ENCODE measurements around the gene RANBP1. TPM values are rescaled to one million over a fixed set of nuclear protein-coding genes. Genes with fewer than 3 reads are reported as not detected.

Gene RANBP1
- total RNA-seq, 1 experiment from 2014 or later = 443 TPM

- CTCF ChIA-PET = interaction anchor here (1.2 kb wide), 1 partner anchor 376 kb away, joined by 3 read pairs; no protein-coding TSS in a partner anchor
- ATAC-seq = no peak
- Mint-ChIP-seq H3K4me3 (no peak overlapping the region), H3K4me1 (no peaks in the 10 kb centered on the region), H3K36me3 (peaks cover 75% of the 10 kb centered on the region), H3K27ac (no peak overlapping the region), H3K9me3 (no peaks in the 10 kb centered on the region), H3K27me3 (ENCODE audit: low read depth) (no peaks in the 10 kb centered on the region)
- DNase-seq (ENCODE audit: low spot score) = no peak
- no peak for TF ChIP-seq PRDM15 (CRISPR knock-in tag; IDR thresholded peaks at IDR 0.05)
- POLR2A ChIA-PET = no interaction called here
Observed at GRCh38 chr22:20106205-20106848, 9.6 kb upstream of the RANBP1 start.

- POLR2A ChIA-PET = no interaction called here
- H3K36me3 Mint-ChIP-seq = peaks cover 75% of the 10 kb centered on the region
- H3K4me3 Mint-ChIP-seq = no peak overlapping the region
- DNase-seq (ENCODE audit: low spot score) (no peak), ATAC-seq (no peak)
- CTCF ChIA-PET = interaction anchor here (1.2 kb wide), 1 partner anchor 377 kb away, joined by 3 read pairs; no protein-coding TSS in a partner anchor
- H3K27ac Mint-ChIP-seq = no peak overlapping the region
- H3K9me3 Mint-ChIP-seq = no peaks in the 10 kb centered on the region
- H3K4me1 Mint-ChIP-seq = no peaks in the 10 kb centered on the region
- no peaks in the 10 kb centered on the region for H3K27me3 Mint-ChIP-seq (ENCODE audit: low read depth)
- TF ChIP-seq CREB1 (CRISPR knock-in tag; IDR thresholded peaks at IDR 0.05) (no peak), TEAD1 (CRISPR knock-in tag; IDR thresholded peaks at IDR 0.05) (no peak), ZNF232 (CRISPR knock-in tag; IDR thresholded peaks at IDR 0.05) (no peak), AFF4 (CRISPR knock-in tag; IDR thresholded peaks at IDR 0.05; ENCODE audit: borderline replicate concordance) (no peak), MAX (CRISPR knock-in tag; IDR thresholded peaks at IDR 0.05) (no peak), FOXP1 (CRISPR knock-in tag; IDR thresholded peaks at IDR 0.05; ENCODE audit: borderline replicate concordance) (no peak), ZNF281 (CRISPR knock-in tag; IDR thresholded peaks at IDR 0.05) (no peak), PRRX2 (CRISPR knock-in tag; IDR thresholded peaks at IDR 0.05) (no peak), CDX4 (CRISPR knock-in tag; IDR thresholded peaks at IDR 0.05; ENCODE audit: borderline replicate concordance) (no peak), ZNF219 (CRISPR knock-in tag; IDR thresholded peaks at IDR 0.05; ENCODE audit: borderline replicate concordance) (no peak), ZNF416 (CRISPR knock-in tag; IDR thresholded peaks at IDR 0.05) (no peak), ATF3 (CRISPR knock-in tag; conservative IDR thresholded peaks at IDR 0.05) (no peak), ZNF396 (CRISPR knock-in tag; IDR thresholded peaks at IDR 0.05; ENCODE audit: borderline replicate concordance) (no peak), CREM (CRISPR knock-in tag; IDR thresholded peaks at IDR 0.05) (no peak), ATF1 (CRISPR knock-in tag; IDR thresholded peaks at IDR 0.05) (no peak), CTCF (IDR thresholded peaks at IDR 0.05) (no peak)
Observed at GRCh38 chr22:20106849-20107237, 9.1 kb upstream of the RANBP1 start.
